ENCODE data around the gene ZNF780B.

The ZNF780B gene

DNA sequence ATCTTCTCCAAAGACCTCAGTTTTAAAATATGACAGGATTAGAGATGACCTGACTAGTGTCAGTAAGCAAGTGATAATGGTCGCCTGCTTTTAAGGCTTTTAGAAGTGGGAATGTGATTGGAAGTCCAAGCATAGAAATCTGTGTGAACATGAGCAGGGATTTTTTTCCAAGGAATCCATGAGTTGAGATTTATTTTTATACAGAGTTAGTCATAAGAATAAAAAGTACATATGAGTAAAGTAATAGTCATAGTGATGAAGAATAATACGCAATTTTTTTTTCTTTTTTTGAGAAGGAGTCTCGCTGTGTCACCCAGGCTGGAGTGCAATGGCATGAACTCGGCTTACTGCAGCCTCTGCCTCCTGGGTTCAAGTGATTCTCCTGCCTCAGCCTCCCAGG lies 57.5 kb downstream of the ZNF780B start:
- Histone ChIP-seq H3K79me2 (ENCODE audit: control insufficient read depth, insufficient read depth, low read length, unreplicated experiment) (peaks cover 10% of the 10 kb centered on the region), H3K27ac (ENCODE audit: low read depth, low read length) (peak overlapping the region; percentile 94), H3K4me1 (ENCODE audit: control insufficient read depth, insufficient read depth, low read length, unreplicated experiment) (peaks cover 15% of the 10 kb centered on the region), H3K4me3 (ENCODE audit: low read depth, low read length) (no peak overlapping the region), H3K27me3 (ENCODE audit: insufficient read depth, low read length) (no peaks in the 10 kb centered on the region), H3K36me3 (ENCODE audit: insufficient read depth, low read length) (no peaks in the 10 kb centered on the region), H2AFZ (ENCODE audit: low read length, unreplicated experiment) (no peak overlapping the region)

DNA sequence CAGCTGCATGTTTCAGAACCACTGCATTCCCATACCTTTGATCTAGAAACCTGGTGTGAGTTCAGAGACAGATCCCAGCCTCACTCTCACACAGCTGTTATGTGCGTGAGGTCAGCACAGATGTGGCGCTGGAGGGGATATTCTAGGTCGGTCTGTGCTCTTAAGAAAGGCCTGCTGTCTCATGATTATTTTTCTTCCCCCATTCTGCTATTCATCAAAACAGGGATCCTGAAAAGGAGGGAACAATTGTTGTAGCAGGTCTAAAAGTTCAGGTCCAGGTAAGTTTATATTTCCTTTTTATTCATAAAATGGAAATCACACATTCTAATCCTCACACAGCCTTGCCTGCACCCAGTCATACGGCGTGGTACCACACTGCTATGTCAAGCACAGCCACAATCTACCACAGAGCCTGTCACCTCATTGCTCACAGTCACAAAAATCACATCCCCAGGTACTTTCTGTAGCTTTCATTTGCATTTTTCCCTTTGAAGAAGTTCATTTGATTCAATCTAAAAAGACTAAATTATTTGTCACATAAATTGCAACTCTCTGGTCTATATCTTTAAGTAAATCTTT lies 58.3 kb downstream of the ZNF780B start:
- Histone ChIP-seq H3K27me3 (ENCODE audit: insufficient read depth, low read length) (no peaks in the 10 kb centered on the region), H3K79me2 (ENCODE audit: control insufficient read depth, insufficient read depth, low read length, unreplicated experiment) (peaks cover 10% of the 10 kb centered on the region), H3K4me1 (ENCODE audit: control insufficient read depth, insufficient read depth, low read length, unreplicated experiment) (peaks cover 15% of the 10 kb centered on the region), H3K27ac (ENCODE audit: low read depth, low read length) (peak overlapping the region; percentile 94), H3K36me3 (ENCODE audit: insufficient read depth, low read length) (no peaks in the 10 kb centered on the region), H2AFZ (ENCODE audit: low read length, unreplicated experiment) (peak overlapping the region; percentile 57), H3K4me3 (ENCODE audit: low read depth, low read length) (peak overlapping the region; percentile 87)

DNA sequence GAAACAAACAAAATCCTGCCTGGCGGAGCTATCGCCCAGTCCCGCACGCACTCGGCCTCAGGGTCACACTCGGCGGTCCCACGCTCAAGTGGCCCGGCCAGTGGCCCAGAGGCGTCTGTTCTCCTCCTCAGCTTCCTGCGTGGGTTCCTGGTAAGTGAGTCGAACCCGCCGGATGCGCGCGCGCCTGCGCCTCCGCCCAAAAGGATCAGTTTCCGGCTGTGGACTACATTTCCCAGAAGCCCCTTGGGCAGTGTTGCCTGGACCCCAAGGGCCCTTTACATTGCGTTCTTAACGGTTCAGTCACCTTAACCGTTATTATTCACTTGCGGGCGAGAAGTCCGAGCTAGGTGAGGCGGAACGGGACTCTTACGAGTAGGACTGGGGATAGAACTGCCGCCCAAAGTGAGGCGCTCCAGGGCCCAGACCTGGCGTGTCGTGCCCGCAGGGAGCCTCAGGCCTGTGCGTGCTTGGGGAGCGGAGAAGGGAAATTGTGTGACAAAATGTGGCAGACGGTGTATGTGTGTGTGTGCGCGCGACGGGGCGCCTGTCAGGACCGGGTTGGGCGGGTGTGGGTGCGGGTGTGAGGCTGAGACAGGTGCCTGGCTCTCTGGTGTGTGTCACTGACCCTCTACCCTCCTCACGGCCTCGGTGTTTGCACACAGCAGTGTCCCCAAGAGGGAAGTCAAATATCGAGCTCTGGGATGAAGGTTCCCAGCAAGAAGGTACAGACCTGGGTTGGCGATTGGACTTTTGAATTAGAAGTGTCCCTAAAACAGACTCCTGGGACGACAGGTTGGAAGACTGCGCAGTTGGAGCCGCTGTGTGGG lies 59.0 kb downstream of the ZNF780B start, which contains the start of gene ZNF546:
TSS of gene ZNF546 (plus strand) at position 250 of the 827 bp plus-strand sequence. CDS start 1,267 bp downstream, outside the sequence.
- Histone ChIP-seq H3K4me1 (ENCODE audit: control insufficient read depth, insufficient read depth, low read length, unreplicated experiment) (peaks cover 15% of the 10 kb centered on the region), H2AFZ (ENCODE audit: low read length, unreplicated experiment) (peak within 1 kb of the TSS; percentile 57), H3K79me2 (ENCODE audit: control insufficient read depth, insufficient read depth, low read length, unreplicated experiment) (peaks cover 10% of the 10 kb centered on the region), H3K4me3 (ENCODE audit: low read depth, low read length) (peak within 1 kb of the TSS; percentile 87), H3K27ac (ENCODE audit: low read depth, low read length) (peak within 1 kb of the TSS; percentile 94), H3K36me3 (ENCODE audit: insufficient read depth, low read length) (no peaks in the 10 kb centered on the region), H3K27me3 (ENCODE audit: insufficient read depth, low read length) (no peaks in the 10 kb centered on the region)

DNA sequence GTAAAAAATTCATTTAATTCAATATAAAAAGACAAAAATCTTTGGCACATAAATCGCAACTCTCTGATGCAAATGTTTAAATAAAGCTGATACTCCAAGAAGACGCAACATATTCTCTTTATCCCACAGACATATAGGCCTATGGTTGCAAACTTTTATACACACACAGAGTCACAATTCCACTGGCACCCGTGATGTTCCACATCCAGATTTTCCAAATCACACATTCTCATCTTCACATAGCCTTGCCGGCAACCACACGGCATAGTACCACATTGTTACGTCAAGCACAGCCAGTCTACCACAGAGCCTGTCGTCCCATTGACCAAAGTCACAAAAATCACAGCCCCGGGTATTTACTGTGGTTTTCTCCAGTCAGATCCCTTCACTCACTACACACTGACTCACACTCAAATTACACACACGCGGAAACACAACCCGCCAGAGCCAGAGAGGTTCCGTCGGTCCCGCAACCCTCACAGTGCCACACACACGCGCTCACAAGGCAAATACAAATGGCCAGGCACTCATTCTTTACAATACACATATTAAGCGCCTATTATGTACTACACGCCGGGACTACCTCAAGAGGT lies 59.7 kb downstream of the ZNF780B start:
- Histone ChIP-seq H3K79me2 (ENCODE audit: control insufficient read depth, insufficient read depth, low read length, unreplicated experiment) (peaks cover 10% of the 10 kb centered on the region), H3K4me3 (ENCODE audit: low read depth, low read length) (peak overlapping the region; percentile 87), H3K27ac (ENCODE audit: low read depth, low read length) (peak overlapping the region; percentile 94), H2AFZ (ENCODE audit: low read length, unreplicated experiment) (peak overlapping the region; percentile 57), H3K36me3 (ENCODE audit: insufficient read depth, low read length) (no peaks in the 10 kb centered on the region), H3K27me3 (ENCODE audit: insufficient read depth, low read length) (no peaks in the 10 kb centered on the region), H3K4me1 (ENCODE audit: control insufficient read depth, insufficient read depth, low read length, unreplicated experiment) (peaks cover 15% of the 10 kb centered on the region)

DNA sequence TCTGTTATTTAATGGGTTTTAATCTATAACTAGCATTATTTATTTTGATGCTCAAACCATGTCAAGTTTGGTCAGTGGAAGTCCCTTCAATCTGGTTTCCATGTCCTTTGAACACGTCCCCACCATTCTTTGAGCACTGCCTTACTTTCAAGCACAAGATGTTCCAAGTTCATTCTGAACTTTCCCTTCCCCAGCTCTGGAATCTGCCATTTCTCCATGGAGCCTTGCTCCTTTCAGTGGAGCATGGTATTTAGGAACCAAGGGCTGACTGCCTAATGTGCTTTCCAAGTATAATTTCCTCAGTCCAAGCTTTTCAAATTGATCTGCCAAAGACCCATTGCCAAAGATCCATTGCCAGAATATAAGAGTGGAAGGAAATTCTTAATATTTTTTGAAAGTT lies 60.2 kb downstream of the ZNF780B start:
- H3K79me2 ChIP-seq (ENCODE audit: control insufficient read depth, insufficient read depth, low read length, unreplicated experiment): peaks cover 10% of the 10 kb centered on the region
- no peak overlapping the region for H2AFZ ChIP-seq (ENCODE audit: low read length, unreplicated experiment)
- no peaks in the 10 kb centered on the region for H3K27me3 ChIP-seq (ENCODE audit: insufficient read depth, low read length)
- H3K27ac ChIP-seq (ENCODE audit: low read depth, low read length): peak overlapping the region; percentile 94; the same call in 1 of the 2 replicates
- H3K4me1 ChIP-seq (ENCODE audit: control insufficient read depth, insufficient read depth, low read length, unreplicated experiment): peaks cover 15% of the 10 kb centered on the region
- H3K4me3 ChIP-seq (ENCODE audit: low read depth, low read length): peak overlapping the region; percentile 87
- no peaks in the 10 kb centered on the region for H3K36me3 ChIP-seq (ENCODE audit: insufficient read depth, low read length)

DNA sequence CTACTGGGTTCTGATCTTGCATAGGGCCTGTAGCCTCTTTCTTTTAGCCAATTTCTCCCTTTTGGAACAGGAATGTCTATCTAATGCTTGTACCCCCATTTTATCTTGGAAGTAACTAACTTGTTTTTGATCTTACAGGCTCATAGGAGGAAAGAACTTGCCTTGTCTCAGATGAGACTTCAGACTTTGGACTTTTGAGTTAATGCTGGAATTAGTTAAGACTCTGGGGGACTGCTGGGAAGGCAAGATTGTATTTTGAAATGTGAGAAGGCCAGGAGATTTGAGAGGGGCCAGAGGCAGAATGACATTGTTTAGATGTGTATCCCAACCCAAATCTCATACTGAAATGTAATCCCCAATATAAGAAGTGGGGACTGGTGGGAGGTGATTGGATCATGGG lies 61.7 kb downstream of the ZNF780B start:
- Histone ChIP-seq H3K79me2 (ENCODE audit: control insufficient read depth, insufficient read depth, low read length, unreplicated experiment) (peaks cover 10% of the 10 kb centered on the region), H3K36me3 (ENCODE audit: insufficient read depth, low read length) (no peaks in the 10 kb centered on the region), H3K4me3 (ENCODE audit: low read depth, low read length) (no peak overlapping the region), H3K27me3 (ENCODE audit: insufficient read depth, low read length) (no peaks in the 10 kb centered on the region), H3K27ac (ENCODE audit: low read depth, low read length) (no peak overlapping the region), H3K4me1 (ENCODE audit: control insufficient read depth, insufficient read depth, low read length, unreplicated experiment) (peaks cover 15% of the 10 kb centered on the region), H2AFZ (ENCODE audit: low read length, unreplicated experiment) (no peak overlapping the region)

DNA sequence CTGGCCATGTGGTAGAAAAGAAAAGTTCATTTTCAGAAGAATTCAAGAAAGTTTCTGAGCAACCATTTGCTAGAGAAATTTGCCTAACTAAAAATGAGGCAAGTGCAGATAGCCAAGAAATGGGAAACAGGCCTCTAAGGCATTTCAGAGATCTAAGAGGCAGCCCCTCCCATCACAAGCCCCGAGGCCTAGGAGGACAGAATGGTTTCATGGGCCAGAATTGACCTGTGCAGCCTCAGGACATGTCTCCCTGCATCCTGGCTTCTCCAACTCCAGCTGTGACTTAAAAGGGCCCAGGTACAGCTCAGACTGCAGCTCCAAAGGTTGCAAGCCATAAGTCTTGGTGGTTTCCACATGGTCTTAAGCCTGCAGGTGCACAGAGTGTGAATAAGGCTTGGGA lies 62.4 kb downstream of the ZNF780B start:
- Histone ChIP-seq H2AFZ (ENCODE audit: low read length, unreplicated experiment) (no peak overlapping the region), H3K79me2 (ENCODE audit: control insufficient read depth, insufficient read depth, low read length, unreplicated experiment) (peaks cover 10% of the 10 kb centered on the region), H3K27me3 (ENCODE audit: insufficient read depth, low read length) (no peaks in the 10 kb centered on the region), H3K36me3 (ENCODE audit: insufficient read depth, low read length) (no peaks in the 10 kb centered on the region), H3K27ac (ENCODE audit: low read depth, low read length) (no peak overlapping the region), H3K4me1 (ENCODE audit: control insufficient read depth, insufficient read depth, low read length, unreplicated experiment) (peaks cover 12% of the 10 kb centered on the region), H3K4me3 (ENCODE audit: low read depth, low read length) (no peak overlapping the region)

DNA sequence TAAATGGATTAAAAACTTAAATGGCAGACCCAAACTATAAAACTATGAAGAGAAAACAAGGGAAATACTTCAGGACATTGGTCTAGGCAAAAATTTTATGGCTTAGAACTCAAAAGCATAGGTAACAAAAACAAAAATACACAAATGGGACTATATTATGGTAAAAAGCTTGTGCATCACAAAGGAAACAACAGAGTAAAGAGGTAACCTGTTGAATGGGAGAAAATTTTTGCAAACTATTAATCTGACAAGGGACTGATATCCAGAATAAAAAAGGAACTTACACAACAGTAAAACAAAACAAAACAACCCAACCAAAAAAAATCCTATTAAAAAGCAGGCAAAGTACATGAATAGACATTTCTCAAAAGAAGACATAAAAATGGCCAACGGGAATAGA lies 68.4 kb downstream of the ZNF780B start:
- Histone ChIP-seq H3K27me3 (ENCODE audit: insufficient read depth, low read length) (no peaks in the 10 kb centered on the region), H3K4me1 (ENCODE audit: control insufficient read depth, insufficient read depth, low read length, unreplicated experiment) (no peaks in the 10 kb centered on the region), H3K36me3 (ENCODE audit: insufficient read depth, low read length) (peaks cover 10% of the 10 kb centered on the region), H3K4me3 (ENCODE audit: low read depth, low read length) (no peak overlapping the region), H3K27ac (ENCODE audit: low read depth, low read length) (no peak overlapping the region), H3K79me2 (ENCODE audit: control insufficient read depth, insufficient read depth, low read length, unreplicated experiment) (peaks cover 2% of the 10 kb centered on the region), H2AFZ (ENCODE audit: low read length, unreplicated experiment) (no peak overlapping the region)

DNA sequence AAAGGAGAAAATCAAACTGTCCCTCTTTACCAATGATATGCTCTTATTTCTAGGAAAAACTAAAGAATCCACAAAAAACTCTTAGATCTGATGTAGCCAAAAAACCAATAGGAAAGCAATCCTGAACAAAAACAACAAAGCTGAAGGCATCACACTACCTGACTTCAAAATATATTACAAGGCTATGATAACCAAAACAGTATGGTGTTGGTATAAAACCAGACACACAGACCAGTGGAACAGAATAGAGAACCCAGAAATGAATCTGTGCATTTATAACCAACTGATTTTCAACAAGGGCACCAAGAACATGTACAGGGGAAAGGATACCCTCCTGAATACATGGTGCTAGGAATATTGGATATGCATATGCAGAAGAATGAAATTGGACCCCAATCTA lies 68.9 kb downstream of the ZNF780B start:
- peaks cover 14% of the 10 kb centered on the region for H3K36me3 ChIP-seq (ENCODE audit: insufficient read depth, low read length)
- no peaks in the 10 kb centered on the region for H3K27me3 ChIP-seq (ENCODE audit: insufficient read depth, low read length)
- H3K4me3 ChIP-seq (ENCODE audit: low read depth, low read length): no peak overlapping the region
- H3K4me1 ChIP-seq (ENCODE audit: control insufficient read depth, insufficient read depth, low read length, unreplicated experiment): no peaks in the 10 kb centered on the region
- H3K27ac ChIP-seq (ENCODE audit: low read depth, low read length): no peak overlapping the region
- peaks cover 2% of the 10 kb centered on the region for H3K79me2 ChIP-seq (ENCODE audit: control insufficient read depth, insufficient read depth, low read length, unreplicated experiment)
- H2AFZ ChIP-seq (ENCODE audit: low read length, unreplicated experiment): no peak overlapping the region

DNA sequence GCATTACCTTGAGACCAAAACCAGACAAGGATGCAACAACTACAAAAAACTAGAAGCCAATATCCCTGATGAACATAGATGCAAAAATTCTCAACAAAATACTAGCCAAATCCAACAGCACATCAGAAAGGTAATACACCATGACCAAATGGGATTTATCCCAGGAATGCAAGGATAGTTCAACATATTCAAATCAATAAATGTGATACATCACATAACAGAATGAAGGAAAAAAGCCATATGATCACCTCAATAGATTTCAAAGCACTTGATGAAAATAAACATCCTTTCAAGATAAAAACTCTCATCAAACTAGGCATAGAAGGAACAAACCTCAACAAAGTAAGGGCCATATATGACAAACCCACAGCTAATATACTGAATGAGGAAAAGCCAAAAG lies 69.4 kb downstream of the ZNF780B start:
- no peak overlapping the region for H3K27ac ChIP-seq (ENCODE audit: low read depth, low read length)
- no peaks in the 10 kb centered on the region for H3K27me3 ChIP-seq (ENCODE audit: insufficient read depth, low read length)
- H3K79me2 ChIP-seq (ENCODE audit: control insufficient read depth, insufficient read depth, low read length, unreplicated experiment): peaks cover 2% of the 10 kb centered on the region
- no peak overlapping the region for H2AFZ ChIP-seq (ENCODE audit: low read length, unreplicated experiment)
- H3K36me3 ChIP-seq (ENCODE audit: insufficient read depth, low read length): peaks cover 17% of the 10 kb centered on the region
- H3K4me1 ChIP-seq (ENCODE audit: control insufficient read depth, insufficient read depth, low read length, unreplicated experiment): no peaks in the 10 kb centered on the region
- no peak overlapping the region for H3K4me3 ChIP-seq (ENCODE audit: low read depth, low read length)

All from ACC112 (cell line).